SJCRH30 (cell line): ENCODE measurements around the gene CPN2. TPM values are rescaled to one million over a fixed set of nuclear protein-coding genes. Genes with fewer than 3 reads are reported as not detected.

Experiments
- DNase-seq, 2 experiments: peaks; one replicate each; pipeline ENCODE4 v3.0.0-alpha.2; 2015 to 2020
- H3K27ac ChIP-seq: fragments of 250-450 bp; sonication (Bioruptor Pico); 2 replicates; pipeline ENCODE4 v1.5.1; 2020; ENCODE audit warnings: mild to moderate bottlenecking, moderate library complexity
- H3K27me3 ChIP-seq: fragments of 250-450 bp; sonication (Bioruptor Pico); 2 replicates; pipeline ENCODE4 v1.5.1; 2020; ENCODE audit warnings: mild to moderate bottlenecking, moderate library complexity
- H3K36me3 ChIP-seq: fragments of 250-450 bp; sonication (Bioruptor Pico); 2 replicates; pipeline ENCODE4 v1.5.1; 2020; ENCODE audit warnings: mild to moderate bottlenecking, moderate library complexity
- H3K4me1 ChIP-seq: fragments of 250-450 bp; sonication (Bioruptor Pico); 2 replicates; pipeline ENCODE4 v1.5.1; 2020; ENCODE audit warnings: mild to moderate bottlenecking, moderate library complexity
- H3K4me3 ChIP-seq: fragments of 250-450 bp; sonication (Bioruptor Pico); 2 replicates; pipeline ENCODE4 v1.5.1; 2020; ENCODE audit warnings: mild to moderate bottlenecking, moderate library complexity
- H3K9me3 ChIP-seq: fragments of 250-450 bp; sonication (Bioruptor Pico); replicated peaks from 2 replicates; pipeline ENCODE4 v1.5.1; 2020; ENCODE audit warnings: mild to moderate bottlenecking, moderate library complexity
- total RNA-seq: library from RNA; depleted of rRNA; stranded (reverse); fragments of >200 nt; shearing (Covaris generic); gene quantifications from 2 replicates; pipeline ENCODE4 v1.2.3, GENCODE V29; 2014

Gene CPN2
- total RNA-seq, 1 experiment from 2014 or later = not detected

GRCh38 chr3:194386066-194386465 is 34.9 kb upstream of the CPN2 start:
- H3K9me3 ChIP-seq = no peaks in the 10 kb centered on the region
- H3K36me3 ChIP-seq = no peaks in the 10 kb centered on the region
- no peaks in the 10 kb centered on the region for H3K27me3 ChIP-seq
- DNase-seq = no peak
- H3K4me1 ChIP-seq = no peaks in the 10 kb centered on the region
- no peak overlapping the region for H3K4me3 ChIP-seq
- no peak overlapping the region for H3K27ac ChIP-seq

- no peaks in the 10 kb centered on the region for H3K9me3 ChIP-seq
- no peaks in the 10 kb centered on the region; the same call in 1 of the 2 replicates for H3K27me3 ChIP-seq
- no peak overlapping the region for H3K4me3 ChIP-seq
- no peak overlapping the region for H3K27ac ChIP-seq
- DNase-seq = no peak
- H3K4me1 ChIP-seq = no peaks in the 10 kb centered on the region
- H3K36me3 ChIP-seq = no peaks in the 10 kb centered on the region
Measured at GRCh38 chr3:194384569-194385001, 33.5 kb upstream of the CPN2 start.

- Histone ChIP-seq H3K36me3 (no peaks in the 10 kb centered on the region), H3K27ac (no peak overlapping the region), H3K27me3 (no peaks in the 10 kb centered on the region; the same call in 1 of the 2 replicates), H3K4me1 (no peaks in the 10 kb centered on the region), H3K9me3 (no peaks in the 10 kb centered on the region), H3K4me3 (no peak overlapping the region)
- DNase-seq = no peak
Measured at GRCh38 chr3:194384156-194384555, 33.0 kb upstream of the CPN2 start.

- no peak for DNase-seq
- Histone ChIP-seq H3K9me3 (no peaks in the 10 kb centered on the region), H3K36me3 (no peaks in the 10 kb centered on the region), H3K4me1 (no peaks in the 10 kb centered on the region), H3K27ac (no peak overlapping the region), H3K4me3 (no peak overlapping the region), H3K27me3 (no peaks in the 10 kb centered on the region; the same call in 1 of the 2 replicates)
Measured at GRCh38 chr3:194383276-194383940, 32.3 kb upstream of the CPN2 start.

GRCh38 chr3:194382892-194383223 is 31.7 kb upstream of the CPN2 start:
- no peaks in the 10 kb centered on the region for H3K9me3 ChIP-seq
- H3K27ac ChIP-seq = no peak overlapping the region
- DNase-seq = no peak
- H3K4me1 ChIP-seq = no peaks in the 10 kb centered on the region
- no peak overlapping the region for H3K4me3 ChIP-seq
- no peaks in the 10 kb centered on the region; the same call in 1 of the 2 replicates for H3K27me3 ChIP-seq
- no peaks in the 10 kb centered on the region for H3K36me3 ChIP-seq

GRCh38 chr3:194382196-194382891 is 31.2 kb upstream of the CPN2 start:
- H3K27ac ChIP-seq = no peak overlapping the region
- H3K36me3 ChIP-seq = no peaks in the 10 kb centered on the region
- H3K4me1 ChIP-seq = no peaks in the 10 kb centered on the region
- DNase-seq = no peak
- no peaks in the 10 kb centered on the region for H3K9me3 ChIP-seq
- H3K4me3 ChIP-seq = no peak overlapping the region
- H3K27me3 ChIP-seq = no peaks in the 10 kb centered on the region; the same call in 1 of the 2 replicates

- no peaks in the 10 kb centered on the region; the same call in 1 of the 2 replicates for H3K27me3 ChIP-seq
Measured at GRCh38 chr3:194381460-194381875, 30.3 kb upstream of the CPN2 start.

GRCh38 chr3:194380326-194380725 is 29.2 kb upstream of the CPN2 start:
- Histone ChIP-seq H3K9me3 (no peaks in the 10 kb centered on the region), H3K4me3 (no peak overlapping the region), H3K27ac (no peak overlapping the region), H3K27me3 (no peaks in the 10 kb centered on the region; the same call in 1 of the 2 replicates), H3K4me1 (no peaks in the 10 kb centered on the region), H3K36me3 (no peaks in the 10 kb centered on the region)
- no peak for DNase-seq

More at GRCh38 chr3:194381460-194381875, 30.3 kb upstream of the CPN2 start:
- Histone ChIP-seq H3K27ac (no peak overlapping the region), H3K4me1 (no peaks in the 10 kb centered on the region), H3K36me3 (no peaks in the 10 kb centered on the region), H3K9me3 (no peaks in the 10 kb centered on the region), H3K4me3 (no peak overlapping the region)
- no peak for DNase-seq

- no peaks in the 10 kb centered on the region; the same call in 1 of the 2 replicates for H3K27me3 ChIP-seq
Measured at GRCh38 chr3:194379651-194380050, 28.5 kb upstream of the CPN2 start.

GRCh38 chr3:194379231-194379630 is 28.1 kb upstream of the CPN2 start:
- no peak for DNase-seq
- Histone ChIP-seq H3K9me3 (no peaks in the 10 kb centered on the region), H3K27me3 (no peaks in the 10 kb centered on the region; the same call in 1 of the 2 replicates), H3K36me3 (no peaks in the 10 kb centered on the region), H3K4me3 (no peak overlapping the region), H3K27ac (no peak overlapping the region), H3K4me1 (no peaks in the 10 kb centered on the region)

More at GRCh38 chr3:194379651-194380050, 28.5 kb upstream of the CPN2 start:
- H3K27ac ChIP-seq = no peak overlapping the region
- H3K36me3 ChIP-seq = no peaks in the 10 kb centered on the region
- no peak for DNase-seq
- H3K9me3 ChIP-seq = no peaks in the 10 kb centered on the region
- no peak overlapping the region for H3K4me3 ChIP-seq
- H3K4me1 ChIP-seq = no peaks in the 10 kb centered on the region

- no peaks in the 10 kb centered on the region for H3K36me3 ChIP-seq
- no peaks in the 10 kb centered on the region for H3K9me3 ChIP-seq
- no peaks in the 10 kb centered on the region for H3K4me1 ChIP-seq
- H3K27me3 ChIP-seq = no peaks in the 10 kb centered on the region; the same call in 1 of the 2 replicates
- DNase-seq = no peak
- no peak overlapping the region for H3K27ac ChIP-seq
- no peak overlapping the region for H3K4me3 ChIP-seq
Measured at GRCh38 chr3:194377708-194378107, 26.6 kb upstream of the CPN2 start.

GRCh38 chr3:194376241-194376560 is 25.1 kb upstream of the CPN2 start:
- H3K9me3 ChIP-seq = no peaks in the 10 kb centered on the region
- no peaks in the 10 kb centered on the region for H3K36me3 ChIP-seq
- no peaks in the 10 kb centered on the region for H3K4me1 ChIP-seq
- no peak overlapping the region for H3K27ac ChIP-seq
- no peak for DNase-seq
- H3K4me3 ChIP-seq = no peak overlapping the region
- H3K27me3 ChIP-seq = no peaks in the 10 kb centered on the region; the same call in 1 of the 2 replicates

- Histone ChIP-seq H3K36me3 (no peaks in the 10 kb centered on the region), H3K27ac (no peak overlapping the region), H3K4me1 (no peaks in the 10 kb centered on the region), H3K9me3 (no peaks in the 10 kb centered on the region), H3K4me3 (no peak overlapping the region), H3K27me3 (no peaks in the 10 kb centered on the region; the same call in 1 of the 2 replicates)
- no peak for DNase-seq
Measured at GRCh38 chr3:194375473-194376240, 24.5 kb upstream of the CPN2 start.

- Histone ChIP-seq H3K36me3 (no peaks in the 10 kb centered on the region), H3K27ac (no peak overlapping the region), H3K9me3 (no peaks in the 10 kb centered on the region), H3K27me3 (no peaks in the 10 kb centered on the region; the same call in 1 of the 2 replicates), H3K4me1 (no peaks in the 10 kb centered on the region), H3K4me3 (no peak overlapping the region)
- DNase-seq = no peak
Measured at GRCh38 chr3:194374935-194375334, 23.8 kb upstream of the CPN2 start.

- Histone ChIP-seq H3K9me3 (no peaks in the 10 kb centered on the region), H3K4me3 (no peak overlapping the region), H3K27me3 (peaks cover 8% of the 10 kb centered on the region; the same call in 1 of the 2 replicates), H3K27ac (no peak overlapping the region), H3K36me3 (no peaks in the 10 kb centered on the region), H3K4me1 (no peaks in the 10 kb centered on the region)
- no peak for DNase-seq
Measured at GRCh38 chr3:194373899-194374298, 22.8 kb upstream of the CPN2 start.
